Measurements from ENCODE around the gene CBFA2T3. TPM values are rescaled to one million over a fixed set of nuclear protein-coding genes. Genes with fewer than 3 reads are reported as not detected.

The CBFA2T3 gene
- total and polyA plus RNA-seq, 4 donors, result 4.7 to 11.8 (median 6.6) TPM

GRCh38 chr16:88876942-88877526 is 100.0 kb downstream of the CBFA2T3 start:
- 91 to 94% methylated on average over 33 of the region's 33 CpGs for WGBS, 2 donors
- DNase-seq (no peak), ATAC-seq (ENCODE audit: insufficient read depth, low FRiP score) (no peak)
- H3K27me3 ChIP-seq (ENCODE audit: control insufficient read depth in 3 of 3, insufficient read depth in 3 of 3, low read length in 2 of 3), result peaks cover 0 to 6% (median 3%) of the 10 kb centered on the region in 3 donors
- H3K27ac ChIP-seq (ENCODE audit: low read depth in 1 of 2, low read length in 1 of 2), result no peak overlapping the region
- peaks cover 0 to 5% (median 0%) of the 10 kb centered on the region in 4 donors for H3K9me3 ChIP-seq (ENCODE audit: control insufficient read depth in 4 of 4, insufficient read depth in 3 of 4, low read length in 3 of 4)
- peaks cover 0 to 15% (median 3%) of the 10 kb centered on the region in 5 donors for H3K4me1 ChIP-seq (ENCODE audit: control insufficient read depth in 5 of 5, insufficient read depth in 5 of 5, low read length in 5 of 5)
- TF ChIP-seq CTCF (IDR thresholded peaks at IDR 0.05; ENCODE audit: control extremely low read depth, extremely low read depth), result no peak
- H3K36me3 ChIP-seq (ENCODE audit: control insufficient read depth in 4 of 4, insufficient read depth in 4 of 4, low read length in 4 of 4), result peaks cover 0 to 12% (median 0%) of the 10 kb centered on the region in 4 donors
- no peak overlapping the region for H3K9ac ChIP-seq (ENCODE audit: insufficient read depth in 1 of 2, low read length in 2 of 2)
- H3K4me3 ChIP-seq, result no peak overlapping the region

GRCh38 chr16:88875703-88876234 is 101.2 kb downstream of the CBFA2T3 start:
- H3K9me3 ChIP-seq (ENCODE audit: control insufficient read depth in 4 of 4, insufficient read depth in 3 of 4, low read length in 3 of 4), result peaks cover 0 to 5% (median 0%) of the 10 kb centered on the region in 4 donors
- no peak overlapping the region for H3K4me3 ChIP-seq
- peaks cover 0 to 7% (median 1%) of the 10 kb centered on the region in 5 donors for H3K4me1 ChIP-seq (ENCODE audit: control insufficient read depth in 5 of 5, insufficient read depth in 5 of 5, low read length in 5 of 5)
- H3K9ac ChIP-seq (ENCODE audit: insufficient read depth in 1 of 2, low read length in 2 of 2), result no peak overlapping the region
- 93 to 95% methylated on average over 22 of the region's 22 CpGs for WGBS, 2 donors
- peaks cover 3% of the 10 kb centered on the region in 3 donors for H3K27me3 ChIP-seq (ENCODE audit: control insufficient read depth in 3 of 3, insufficient read depth in 3 of 3, low read length in 2 of 3)
- no peak overlapping the region for H3K27ac ChIP-seq (ENCODE audit: low read depth in 1 of 2, low read length in 1 of 2)
- H3K36me3 ChIP-seq (ENCODE audit: control insufficient read depth in 4 of 4, insufficient read depth in 4 of 4, low read length in 4 of 4), result peaks cover 0 to 12% (median 0%) of the 10 kb centered on the region in 4 donors
- DNase-seq (no peak), ATAC-seq (ENCODE audit: insufficient read depth, low FRiP score) (no peak)
- no peak for TF ChIP-seq CTCF (IDR thresholded peaks at IDR 0.05; ENCODE audit: control extremely low read depth, extremely low read depth)

- no peak for TF ChIP-seq CTCF (IDR thresholded peaks at IDR 0.05; ENCODE audit: control extremely low read depth, extremely low read depth)
- Histone ChIP-seq H3K4me3 (no peak overlapping the region), H3K4me1 (ENCODE audit: control insufficient read depth in 5 of 5, insufficient read depth in 5 of 5, low read length in 5 of 5) (peaks cover 0 to 1% (median 0%) of the 10 kb centered on the region in 5 donors), H3K9me3 (ENCODE audit: control insufficient read depth in 4 of 4, insufficient read depth in 3 of 4, low read length in 3 of 4) (peaks cover 0 to 5% (median 0%) of the 10 kb centered on the region in 4 donors), H3K27ac (ENCODE audit: low read depth in 1 of 2, low read length in 1 of 2) (no peak overlapping the region), H3K27me3 (ENCODE audit: control insufficient read depth in 3 of 3, insufficient read depth in 3 of 3, low read length in 2 of 3) (peaks cover 0 to 3% (median 0%) of the 10 kb centered on the region in 3 donors), H3K36me3 (ENCODE audit: control insufficient read depth in 4 of 4, insufficient read depth in 4 of 4, low read length in 4 of 4) (peaks cover 0 to 12% (median 0%) of the 10 kb centered on the region in 4 donors), H3K9ac (ENCODE audit: insufficient read depth in 1 of 2, low read length in 2 of 2) (no peak overlapping the region)
- ATAC-seq (ENCODE audit: insufficient read depth, low FRiP score) (no peak), DNase-seq (no peak)
- 92 to 93% methylated on average over 34 of the region's 34 CpGs for WGBS, 2 donors
Measured at GRCh38 chr16:88874938-88875599, 101.9 kb downstream of the CBFA2T3 start.
